GM21381 (cell line): ENCODE results near the gene IKBIP.
"Not testable (repeated sequence)": the region's sequence is repeated elsewhere in the genome, so short reads cannot be mapped to it uniquely, and the experiment has no call there.

Experiments used
- ATAC-seq: cut with Tn5 transposase; IDR thresholded peaks from one replicate; pipeline ENCODE4 v1.9.1; 2021; ENCODE audit warnings: mild to moderate bottlenecking, moderate library complexity; ENCODE audit not compliant: unreplicated experiment

The IKBIP gene

DNA sequence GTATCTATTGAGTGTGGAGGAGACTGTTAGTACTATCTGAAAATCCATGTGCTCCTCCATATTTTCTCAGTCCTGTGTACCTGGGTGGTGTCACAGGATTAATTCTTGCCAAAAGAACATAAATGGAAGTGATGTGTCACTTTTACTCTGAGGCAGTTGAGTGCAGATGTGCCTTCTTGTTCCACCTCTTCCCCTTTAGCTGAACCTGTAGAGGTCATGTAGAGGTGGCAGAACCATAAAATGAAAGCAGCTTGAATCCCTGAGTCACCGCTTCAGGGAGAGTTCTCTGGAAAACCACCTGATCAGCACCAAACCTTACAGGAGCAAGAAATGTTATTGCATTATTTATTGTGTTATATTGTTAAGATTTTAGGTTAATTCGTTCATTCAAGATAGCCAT is 65.8 kb downstream of the IKBIP start:
- ATAC-seq: no peak

DNA sequence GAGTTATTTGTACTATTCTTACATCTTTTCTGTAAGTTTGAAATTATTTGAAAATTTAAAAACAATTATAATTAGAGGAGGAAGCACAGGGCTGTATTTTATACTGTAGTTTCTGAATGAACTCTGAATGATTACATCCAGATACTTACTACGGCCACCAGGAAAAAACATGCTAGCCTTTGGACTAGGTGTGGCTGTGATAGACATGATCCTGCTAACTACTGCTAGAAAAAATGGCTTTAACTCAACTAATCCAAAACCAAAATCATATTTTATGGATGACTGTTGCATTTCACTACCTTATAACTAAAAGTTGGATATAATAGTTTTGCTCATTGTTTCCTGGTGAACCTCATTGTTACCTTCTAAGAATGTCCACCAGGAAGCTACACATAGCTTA is 66.2 kb downstream of the IKBIP start:
- no peak for ATAC-seq

DNA sequence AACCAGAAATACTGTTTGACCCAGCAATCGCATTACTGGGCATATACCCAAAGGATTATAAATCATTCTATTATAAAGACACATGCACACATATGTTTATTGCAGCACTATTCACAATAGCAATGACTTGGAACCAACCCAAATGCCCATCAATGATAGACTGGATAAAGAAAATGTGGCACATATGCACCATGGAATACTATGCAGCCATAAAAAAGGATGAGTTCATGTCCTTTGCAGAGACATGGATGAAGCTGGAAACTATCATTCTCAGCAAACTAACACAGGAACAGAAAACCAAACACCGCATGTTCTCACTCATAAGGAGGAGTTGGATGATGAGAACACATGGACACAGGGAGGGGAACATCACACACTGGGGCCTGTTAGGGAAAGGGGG is 67.8 kb downstream of the IKBIP start:
- ATAC-seq: not testable (repeated sequence)

DNA sequence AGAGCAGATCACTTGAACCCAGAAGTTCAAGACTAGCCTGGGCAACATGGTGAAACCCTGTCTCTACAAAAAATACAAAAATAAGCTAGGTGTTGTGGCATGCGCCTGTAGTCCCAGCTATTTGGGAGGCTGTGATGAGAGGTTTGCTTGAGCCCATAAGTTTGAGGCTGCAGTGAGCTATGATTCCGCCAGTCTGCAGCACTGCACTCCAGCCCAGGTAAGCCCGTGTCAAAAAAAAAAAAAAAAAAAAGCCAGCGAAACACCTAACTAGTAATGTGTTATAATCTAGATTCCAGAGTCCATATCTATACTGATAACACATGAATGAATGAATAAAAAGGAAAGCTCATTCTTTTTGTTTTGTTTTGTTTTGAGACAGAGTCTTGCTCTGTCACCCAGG is 69.6 kb downstream of the IKBIP start:
- ATAC-seq: no peak
